Gastrocnemius medialis (tissue), 4 donors: ENCODE data around the gene HPS1. TPM values are rescaled to one million over a fixed set of nuclear protein-coding genes. Genes with fewer than 3 reads are reported as not detected.
A peak's percentile ranks its signal among the peaks of the same experiment; 100 is the strongest.

Experiments
- ATAC-seq, 2 donors: fragments of 150-250 bp; one replicate each; pipeline ENCODE4 v1.9.1; 2016
- DNase-seq, 2 donors: peaks; one replicate each; pipeline ENCODE4 v3.0.0-alpha.2; 2019
- H3K27ac ChIP-seq, 4 donors: fragments of 200-600 bp; sonication (generic); 1 replicate in 1 of 4; 2 replicates in 3 of 4; pipeline ENCODE4 v1.5.1; 2016 to 2018; ENCODE audit warnings: mild to moderate bottlenecking in 2 of 4, moderate library complexity in 1 of 4
- H3K27me3 ChIP-seq, 3 donors: fragments of 200-600 bp; sonication (generic) in 2 of 3; 1 replicate in 1 of 3; 2 replicates in 2 of 3; pipeline versions ENCODE4 v1.5.1 to v1.6.0; 2016 to 2019; ENCODE audit warnings: mild to moderate bottlenecking in 1 of 3, moderate library complexity in 1 of 3
- H3K36me3 ChIP-seq, 2 donors: fragments of 200-600 bp; sonication (generic) in 1 of 2; one replicate each; pipeline ENCODE4 v1.5.1; 2017 to 2018
- H3K4me1 ChIP-seq, 2 donors: fragments of 200-600 bp; sonication (generic) in 1 of 2; one replicate each; pipeline ENCODE4 v1.5.1; 2016 to 2017; ENCODE audit warnings: mild to moderate bottlenecking in 2 of 2
- H3K4me3 ChIP-seq, 4 donors: fragments of 200-600 bp; sonication (generic) in 3 of 4; 1 replicate in 1 of 4; 2 replicates in 3 of 4; pipeline ENCODE4 v1.5.1; 2016 to 2019; ENCODE audit warnings: mild to moderate bottlenecking in 2 of 4
- H3K9me3 ChIP-seq, 3 donors: fragments of 200-600 bp; sonication (generic) in 2 of 3; 1 replicate in 1 of 3; 2 replicates in 2 of 3; pipeline ENCODE4 v1.5.1; 2016 to 2019
- CTCF ChIP-seq, 5 experiments: fragments of 450-650 bp in 3 of 5; fragments of 200-600 bp in 2 of 5; sonication (generic) in 2 of 5; IDR thresholded peaks in 4 of 5; conservative IDR thresholded peaks in 1 of 5; 1 replicate in 4 of 5; 2 replicates in 1 of 5; pipeline ENCODE4 v1.5.1; 2016 to 2019; ENCODE audit warnings: antibody characterized with exemption in 5 of 5, mild to moderate bottlenecking in 3 of 5, moderate library complexity in 3 of 5
- POLR2A ChIP-seq, 2 donors: fragments of 450-650 bp; IDR thresholded peaks; one replicate each; pipeline ENCODE4 v1.6.1; 2017; ENCODE audit warnings: antibody characterized with exemption in 2 of 2, mild to moderate bottlenecking in 2 of 2, moderate library complexity in 2 of 2
- in situ Hi-C, 4 donors: fragments of 200-750 bp; cut with MboI; loops; one replicate each; pipeline versions ENCODE4 v1.15.0 to v1.8.0; 2017; ENCODE audit warnings: low sequenced_read_pairs in 4 of 4
- intact Hi-C: fragments of 100-400 bp; cut with DNase I; formaldehyde crosslinking; loops from one replicate; pipeline ENCODE4 v1.15.1; 2023; ENCODE audit warnings: low total_unique reads
- total RNA-seq, 4 donors: library from RNA; depleted of rRNA; stranded (reverse); fragments of >200 nt; gene quantifications; one replicate each; pipeline versions ENCODE4 v1.1.0 to v1.2.3, GENCODE V29; 2016

Gene HPS1
- total RNA-seq, 4 donors from 2014 or later, result 10.6 to 26.0 (median 18.3) TPM

- ATAC-seq (no peak), DNase-seq (no peak)
- Histone ChIP-seq H3K36me3 (no peaks in the 10 kb centered on the region), H3K27ac (no peak overlapping the region), H3K27me3 (peaks cover 0 to 4% (median 0%) of the 10 kb centered on the region in 3 donors), H3K4me3 (no peak overlapping the region), H3K4me1 (no peaks in the 10 kb centered on the region), H3K9me3 (no peaks in the 10 kb centered on the region)
- no peak for TF ChIP-seq POLR2A (IDR thresholded peaks at IDR 0.05)
- no peak for TF ChIP-seq CTCF (IDR thresholded peaks at IDR 0.05 in 4 of 5, conservative IDR thresholded peaks at IDR 0.05 in 1 of 5)
- in situ Hi-C loops, result loop anchor here in 3 of 4 donors (5.0 to 10.0 kb wide), 4 partner anchors 194 to 781 kb away; no protein-coding TSS in a partner anchor
- intact Hi-C loops, result no loop called here
Observed at GRCh38 chr10:98470850-98471249, 24.1 kb upstream of the HPS1 start.

GRCh38 chr10:98469001-98469931, 22.5 kb upstream of the HPS1 start:
- intact Hi-C loops (no loop called here), in situ Hi-C loops (loop anchor here in 2 of 4 donors (5.0 to 10.0 kb wide), 3 partner anchors 193 to 778 kb away; no protein-coding TSS in a partner anchor)

GRCh38 chr10:98467506-98468318, 21.0 kb upstream of the HPS1 start:
- Histone ChIP-seq H3K4me1 (no peaks in the 10 kb centered on the region), H3K27me3 (peaks cover 0 to 4% (median 0%) of the 10 kb centered on the region in 3 donors), H3K27ac (no peak overlapping the region), H3K36me3 (no peaks in the 10 kb centered on the region), H3K4me3 (peak overlapping the region; percentile 46 to 79 (median 62)), H3K9me3 (no peaks in the 10 kb centered on the region)
- intact Hi-C loops (loop anchor here (1.0 kb wide), 2 partner anchors 197 to 779 kb away; no protein-coding TSS in a partner anchor), in situ Hi-C loops (loop anchor here in 2 of 4 donors (5.0 to 10.0 kb wide), 3 partner anchors 195 to 780 kb away; no protein-coding TSS in a partner anchor)
- no peak for TF ChIP-seq POLR2A (IDR thresholded peaks at IDR 0.05)
- TF ChIP-seq CTCF (IDR thresholded peaks at IDR 0.05 in 4 of 5, conservative IDR thresholded peaks at IDR 0.05 in 1 of 5), result peak; percentile 68 to 88 (median 78)
- peak; percentile 98 to 99 for ATAC-seq
- peak; percentile 59 to 68 for DNase-seq

More at GRCh38 chr10:98469001-98469931, 22.5 kb upstream of the HPS1 start:
- no peak for ATAC-seq
- TF ChIP-seq POLR2A (IDR thresholded peaks at IDR 0.05), result no peak
- TF ChIP-seq CTCF (IDR thresholded peaks at IDR 0.05 in 4 of 5, conservative IDR thresholded peaks at IDR 0.05 in 1 of 5), result no peak
- Histone ChIP-seq H3K27ac (no peak overlapping the region), H3K36me3 (no peaks in the 10 kb centered on the region), H3K4me3 (no peak overlapping the region), H3K9me3 (no peaks in the 10 kb centered on the region), H3K27me3 (peaks cover 0 to 4% (median 0%) of the 10 kb centered on the region in 3 donors), H3K4me1 (no peaks in the 10 kb centered on the region)
- DNase-seq, result no peak

- Histone ChIP-seq H3K27ac (no peak overlapping the region), H3K4me1 (no peaks in the 10 kb centered on the region), H3K36me3 (no peaks in the 10 kb centered on the region), H3K4me3 (no peak overlapping the region), H3K9me3 (no peaks in the 10 kb centered on the region), H3K27me3 (peaks cover 0 to 4% (median 0%) of the 10 kb centered on the region in 3 donors)
- no peak for TF ChIP-seq POLR2A (IDR thresholded peaks at IDR 0.05)
- TF ChIP-seq CTCF (IDR thresholded peaks at IDR 0.05 in 4 of 5, conservative IDR thresholded peaks at IDR 0.05 in 1 of 5), result no peak
- intact Hi-C loops, result loop anchor here (1.0 kb wide), 2 partner anchors 197 to 779 kb away; no protein-coding TSS in a partner anchor
- no peak for ATAC-seq
- in situ Hi-C loops, result loop anchor here in 2 of 4 donors (5.0 to 10.0 kb wide), 3 partner anchors 195 to 780 kb away; no protein-coding TSS in a partner anchor
- no peak for DNase-seq
Observed at GRCh38 chr10:98466861-98467505, 20.2 kb upstream of the HPS1 start.
